ENCODE results near the gene PRKAR1B. TPM values are rescaled to one million over a fixed set of nuclear protein-coding genes. Genes with fewer than 3 reads are reported as not detected.

PRKAR1B gene
- total RNA-seq, 1 donor from 2014 or later = 19.9 TPM

- DNase-seq (ENCODE audit: low spot score) = no peak
These were observed 5.3 kb downstream of the PRKAR1B start for GRCh38 chr7:721619-722248.

GRCh38 chr7:716636-717035 is 10.4 kb downstream of the PRKAR1B start:
- no peak for DNase-seq (ENCODE audit: low spot score)

- no peak for DNase-seq (ENCODE audit: low spot score)
These were observed 10.9 kb downstream of the PRKAR1B start for GRCh38 chr7:716222-716621.

- no peak for DNase-seq (ENCODE audit: low spot score)
These were observed 12.8 kb downstream of the PRKAR1B start for GRCh38 chr7:714251-714671.

- no peak for DNase-seq (ENCODE audit: low spot score)
These were observed 13.4 kb downstream of the PRKAR1B start for GRCh38 chr7:713488-714230.

- DNase-seq (ENCODE audit: low spot score) = no peak
These were observed 14.0 kb downstream of the PRKAR1B start for GRCh38 chr7:713139-713457.

- no peak for DNase-seq (ENCODE audit: low spot score)
These were observed 14.5 kb downstream of the PRKAR1B start for GRCh38 chr7:712381-713138.

GRCh38 chr7:711922-712380 is 15.1 kb downstream of the PRKAR1B start:
- DNase-seq (ENCODE audit: low spot score) = no peak

GRCh38 chr7:711093-711921 is 15.8 kb downstream of the PRKAR1B start:
- no peak for DNase-seq (ENCODE audit: low spot score)

GRCh38 chr7:710161-710560 is 16.9 kb downstream of the PRKAR1B start:
- no peak for DNase-seq (ENCODE audit: low spot score)

- no peak for DNase-seq (ENCODE audit: low spot score)
These were observed 19.6 kb downstream of the PRKAR1B start for GRCh38 chr7:707296-708000.

GRCh38 chr7:706721-707120 is 20.4 kb downstream of the PRKAR1B start:
- no peak for DNase-seq (ENCODE audit: low spot score)

GRCh38 chr7:703049-703448 is 24.0 kb downstream of the PRKAR1B start:
- no peak for DNase-seq (ENCODE audit: low spot score)

GRCh38 chr7:701086-701671 is 25.9 kb downstream of the PRKAR1B start:
- no peak for DNase-seq (ENCODE audit: low spot score)

- no peak for DNase-seq (ENCODE audit: low spot score)
These were observed 27.5 kb downstream of the PRKAR1B start for GRCh38 chr7:699476-700170.

- no peak for DNase-seq (ENCODE audit: low spot score)
These were observed 28.3 kb downstream of the PRKAR1B start for GRCh38 chr7:698515-699475.

GRCh38 chr7:696812-697551 is 30.1 kb downstream of the PRKAR1B start:
- DNase-seq (ENCODE audit: low spot score) = no peak

GRCh38 chr7:696426-696811 is 30.7 kb downstream of the PRKAR1B start:
- DNase-seq (ENCODE audit: low spot score) = no peak
